Gastroesophageal sphincter (tissue), 4 donors: ENCODE results near the gene ARHGAP42. TPM values are rescaled to one million over a fixed set of nuclear protein-coding genes. Genes with fewer than 3 reads are reported as not detected.

Source experiments
- ATAC-seq: fragments of 150-250 bp; one replicate; pipeline ENCODE4 v1.9.1; 2016; ENCODE audit warnings: mild to moderate bottlenecking, moderate library complexity
- H3K27ac ChIP-seq, 4 donors: fragments of 200-600 bp; sonication (generic) in 3 of 4; 1 replicate in 3 of 4; 2 replicates in 1 of 4; pipeline ENCODE4 v1.5.1; 2016 to 2019
- H3K27me3 ChIP-seq: fragments of 200-600 bp; sonication (generic); one replicate; pipeline ENCODE4 v1.5.1; 2019
- H3K36me3 ChIP-seq, 2 donors: fragments of 200-600 bp; sonication (generic); one replicate each; pipeline ENCODE4 v1.5.1; 2019; ENCODE audit warnings: control low read depth in 1 of 2
- H3K4me1 ChIP-seq, 3 donors: fragments of 200-600 bp; sonication (generic); 1 replicate in 2 of 3; 2 replicates in 1 of 3; pipeline ENCODE4 v1.5.1; 2016 to 2019; ENCODE audit warnings: control low read depth in 2 of 3
- H3K4me3 ChIP-seq, 2 donors: fragments of 200-600 bp; sonication (generic); one replicate each; pipeline ENCODE4 v1.5.1; 2019; ENCODE audit warnings: mild to moderate bottlenecking in 1 of 2, moderate library complexity in 1 of 2
- H3K9me3 ChIP-seq, 3 donors: fragments of 200-600 bp; sonication (generic); one replicate each; pipeline ENCODE4 v1.5.1; 2017 to 2019; ENCODE audit warnings: control low read depth in 2 of 3
- CTCF ChIP-seq, 4 experiments: fragments of 200-600 bp in 2 of 4; fragments of 450-650 bp in 2 of 4; sonication (generic) in 1 of 4; IDR thresholded peaks; one replicate each; pipeline ENCODE4 v1.5.1; 2017 to 2019; ENCODE audit warnings: antibody characterized with exemption in 4 of 4, mild to moderate bottlenecking in 2 of 4, moderate library complexity in 2 of 4
- EP300 ChIP-seq: sonication (generic); formaldehyde crosslinking; IDR thresholded peaks from one replicate; pipeline ENCODE4 v1.6.1; 2017; ENCODE audit warnings: antibody characterized with exemption, mild to moderate bottlenecking
- POLR2A ChIP-seq, 2 donors: fragments of 450-650 bp; IDR thresholded peaks; one replicate each; pipeline ENCODE4 v1.6.1; 2017; ENCODE audit warnings: antibody characterized with exemption in 2 of 2, mild to moderate bottlenecking in 2 of 2, moderate library complexity in 1 of 2
- POLR2AphosphoS5 ChIP-seq: sonication (generic); formaldehyde crosslinking; IDR thresholded peaks from one replicate; pipeline ENCODE4 v1.6.1; 2017; ENCODE audit warnings: antibody characterized with exemption
- WGBS, 2 donors: methylation state at CpG; one replicate each; pipeline ENCODE4 v1.1.5; 2018; ENCODE audit warnings: low coverage in 1 of 2; 5-methylcytosine and 5-hydroxymethylcytosine counted together
- total RNA-seq, 4 donors: library from RNA; depleted of rRNA; stranded (reverse); fragments of >200 nt; gene quantifications; one replicate each; pipeline ENCODE4 v1.1.0, GENCODE V29; 2016

The ARHGAP42 gene
- total RNA-seq, 4 donors from 2014 or later = 6.3 to 29.1 (median 9.9) TPM

DNA sequence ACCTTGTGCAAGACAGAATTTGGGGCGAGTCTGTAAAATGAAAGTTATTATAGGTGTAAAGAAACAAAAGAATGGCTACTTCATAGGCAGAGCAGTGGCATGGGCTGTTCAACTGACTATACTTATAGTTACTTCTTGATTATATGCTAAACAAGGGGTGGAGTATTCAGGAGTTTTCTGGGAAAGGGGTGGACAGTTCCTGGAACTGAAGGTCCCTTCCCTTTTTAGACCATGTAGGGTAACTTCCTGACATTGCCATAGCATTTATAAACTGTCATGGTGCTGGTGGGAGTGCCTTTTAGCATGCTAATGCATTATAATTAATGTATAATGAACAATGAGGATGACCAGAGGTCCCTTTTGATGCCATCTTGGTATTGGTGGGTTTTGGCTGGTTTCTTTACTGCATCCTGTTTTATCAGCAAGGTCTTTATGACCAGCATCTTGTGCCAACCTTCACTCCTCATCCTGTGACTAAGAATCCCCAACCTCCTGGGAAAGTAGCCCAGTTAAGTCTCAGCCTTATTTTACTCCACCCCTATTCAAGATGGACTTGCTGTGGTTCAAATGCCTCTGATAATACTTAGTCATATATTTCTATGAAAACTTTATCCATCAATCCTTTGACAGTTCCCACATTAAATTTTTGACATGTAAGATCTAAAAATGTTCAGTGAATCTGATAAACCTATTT lies 118.6 kb downstream of the ARHGAP42 start:
- Histone ChIP-seq H3K27ac (no peak overlapping the region), H3K4me3 (no peak overlapping the region), H3K36me3 (no peaks in the 10 kb centered on the region), H3K4me1 (no peaks in the 10 kb centered on the region), H3K9me3 (no peaks in the 10 kb centered on the region), H3K27me3 (no peaks in the 10 kb centered on the region)
- no peak for ATAC-seq
- WGBS, 2 donors = 100% methylated on average over 1 of the region's 1 CpG
- no peak for TF ChIP-seq POLR2A (IDR thresholded peaks at IDR 0.05)
- no peak for TF ChIP-seq CTCF (IDR thresholded peaks at IDR 0.05)
- TF ChIP-seq POLR2AphosphoS5 = no peak
- TF ChIP-seq EP300 = no peak

GRCh38 chr11:100806296-100806695 lies 119.2 kb downstream of the ARHGAP42 start:
- H3K36me3 ChIP-seq = no peaks in the 10 kb centered on the region
- H3K27me3 ChIP-seq = no peaks in the 10 kb centered on the region
- H3K9me3 ChIP-seq = no peaks in the 10 kb centered on the region
- H3K4me3 ChIP-seq = no peak overlapping the region
- no peak for ATAC-seq
- 70 to 71% methylated on average over 5 of the region's 5 CpGs for WGBS, 2 donors
- no peaks in the 10 kb centered on the region for H3K4me1 ChIP-seq
- no peak overlapping the region for H3K27ac ChIP-seq
- no peak for TF ChIP-seq POLR2A (IDR thresholded peaks at IDR 0.05)
- no peak for TF ChIP-seq POLR2AphosphoS5
- TF ChIP-seq EP300 = no peak
- TF ChIP-seq CTCF (IDR thresholded peaks at IDR 0.05) = no peak

GRCh38 chr11:100808904-100809491 lies 121.9 kb downstream of the ARHGAP42 start:
- Histone ChIP-seq H3K27me3 (no peaks in the 10 kb centered on the region), H3K4me1 (no peaks in the 10 kb centered on the region), H3K36me3 (no peaks in the 10 kb centered on the region), H3K4me3 (no peak overlapping the region), H3K9me3 (no peaks in the 10 kb centered on the region), H3K27ac (no peak overlapping the region)
- TF ChIP-seq CTCF (IDR thresholded peaks at IDR 0.05) (no peak), POLR2A (IDR thresholded peaks at IDR 0.05) (no peak), POLR2AphosphoS5 (no peak), EP300 (no peak)
- ATAC-seq = no peak
- WGBS, 2 donors = 40 to 63% methylated on average over 2 to 3 of the region's 3 CpGs

DNA sequence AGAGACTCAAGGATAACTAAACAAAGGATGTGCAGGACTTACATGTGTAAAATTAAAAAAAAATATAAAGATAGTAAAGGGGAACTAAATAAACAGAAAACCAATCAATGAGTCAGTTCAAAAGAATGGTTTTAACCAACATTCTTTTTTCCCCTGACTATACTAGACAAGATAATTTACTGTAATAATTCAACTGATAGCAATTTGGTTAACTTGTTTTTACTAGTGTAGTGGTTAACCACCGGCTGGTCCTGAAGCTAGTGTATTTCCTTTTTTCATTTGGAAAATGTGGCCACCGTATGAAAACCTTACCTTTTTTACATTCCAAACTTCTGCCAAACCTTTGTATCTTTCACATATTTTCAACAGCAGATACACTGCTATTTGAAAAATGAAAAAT lies 123.1 kb downstream of the ARHGAP42 start:
- no peaks in the 10 kb centered on the region for H3K9me3 ChIP-seq
- no peaks in the 10 kb centered on the region for H3K4me1 ChIP-seq
- H3K36me3 ChIP-seq = no peaks in the 10 kb centered on the region
- TF ChIP-seq POLR2A (IDR thresholded peaks at IDR 0.05) (no peak), POLR2AphosphoS5 (no peak), CTCF (IDR thresholded peaks at IDR 0.05) (no peak), EP300 (no peak)
- no peak overlapping the region for H3K27ac ChIP-seq
- H3K27me3 ChIP-seq = no peaks in the 10 kb centered on the region
- 74 to 88% methylated on average over 2 of the region's 2 CpGs for WGBS, 2 donors
- ATAC-seq = no peak
- no peak overlapping the region for H3K4me3 ChIP-seq

DNA sequence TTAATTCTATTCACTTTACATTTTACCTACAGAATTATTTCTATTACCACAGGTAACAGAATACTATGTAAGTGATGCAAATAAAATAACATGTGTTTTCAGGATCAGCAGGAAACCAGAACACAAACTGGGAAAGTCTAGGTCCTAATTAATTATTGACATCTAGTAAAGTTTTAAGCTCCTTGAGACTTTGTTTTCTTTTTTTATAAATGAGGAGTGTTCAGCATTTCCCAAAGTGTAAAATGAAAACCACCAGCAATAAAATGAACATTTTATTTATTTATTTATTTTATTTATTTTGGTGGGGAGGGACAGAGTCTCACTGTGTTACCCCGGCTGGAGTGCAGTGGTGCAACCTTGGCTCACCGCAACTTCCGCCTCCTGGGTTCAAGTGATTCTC lies 123.6 kb downstream of the ARHGAP42 start:
- WGBS, 2 donors = 100% methylated on average over 3 of the region's 3 CpGs
- H3K27me3 ChIP-seq = no peaks in the 10 kb centered on the region

More for the DNA sequence above, 123.6 kb downstream of the ARHGAP42 start:
- Histone ChIP-seq H3K9me3 (no peaks in the 10 kb centered on the region), H3K4me1 (no peaks in the 10 kb centered on the region), H3K27ac (no peak overlapping the region), H3K36me3 (no peaks in the 10 kb centered on the region), H3K4me3 (no peak overlapping the region)
- TF ChIP-seq EP300 (no peak), POLR2A (IDR thresholded peaks at IDR 0.05) (no peak), POLR2AphosphoS5 (no peak), CTCF (IDR thresholded peaks at IDR 0.05) (no peak)
- no peak for ATAC-seq
